Femur (tissue), 1 donor: ENCODE data around the gene SLC30A7.
A peak's percentile ranks its signal among the peaks of the same experiment; 100 is the strongest.

Experiments
- DNase-seq: peaks from one replicate; pipeline ENCODE4 v3.0.0-alpha.2; 2017

The SLC30A7 gene

GRCh38 chr1:100988121-100988520 lies 92.2 kb downstream of the SLC30A7 start:
- no peak for DNase-seq

- DNase-seq, result no peak
Measured at GRCh38 chr1:100989306-100990077, 93.6 kb downstream of the SLC30A7 start.

GRCh38 chr1:100995198-100995988 lies 99.5 kb downstream of the SLC30A7 start:
- no peak for DNase-seq

- DNase-seq, result no peak
Measured at GRCh38 chr1:100998426-100998825, 102.5 kb downstream of the SLC30A7 start.

- DNase-seq, result no peak
Measured at GRCh38 chr1:101000131-101000873, 104.4 kb downstream of the SLC30A7 start.

GRCh38 chr1:101002551-101002950 lies 106.7 kb downstream of the SLC30A7 start:
- DNase-seq, result no peak

GRCh38 chr1:101003012-101003650 lies 107.2 kb downstream of the SLC30A7 start:
- no peak for DNase-seq

GRCh38 chr1:101004061-101004460 lies 108.2 kb downstream of the SLC30A7 start:
- no peak for DNase-seq

- DNase-seq, result no peak
Measured at GRCh38 chr1:101004670-101005069, 108.8 kb downstream of the SLC30A7 start.

GRCh38 chr1:101005183-101005582 lies 109.3 kb downstream of the SLC30A7 start:
- DNase-seq, result no peak

- no peak for DNase-seq
Measured at GRCh38 chr1:101005871-101006270, 110.0 kb downstream of the SLC30A7 start.

GRCh38 chr1:101006553-101006952 lies 110.7 kb downstream of the SLC30A7 start:
- no peak for DNase-seq

- no peak for DNase-seq
Measured at GRCh38 chr1:101008229-101008834, 112.4 kb downstream of the SLC30A7 start.

- DNase-seq, result no peak
Measured at GRCh38 chr1:101013776-101014175, 117.9 kb downstream of the SLC30A7 start.

- DNase-seq, result no peak
Measured at GRCh38 chr1:101017448-101017847, 121.6 kb downstream of the SLC30A7 start.

- no peak for DNase-seq
Measured at GRCh38 chr1:101022294-101022693, 126.4 kb downstream of the SLC30A7 start.

- no peak for DNase-seq
Measured at GRCh38 chr1:101025283-101025656, 129.4 kb downstream of the SLC30A7 start.

- DNase-seq, result peak; percentile 93
Measured at GRCh38 chr1:101025657-101026429, 130.0 kb downstream of the SLC30A7 start, which contains the start of gene DPH5. Gene DPH5 (minus strand): TSS chr1:101025784. CDS start chr1:101025443, 341 bp downstream.

- DNase-seq, result no peak
Measured at GRCh38 chr1:101026430-101026788, 130.5 kb downstream of the SLC30A7 start.

GRCh38 chr1:101027194-101027772 lies 131.4 kb downstream of the SLC30A7 start:
- no peak for DNase-seq

- DNase-seq, result no peak
Measured at GRCh38 chr1:101028466-101028865, 132.6 kb downstream of the SLC30A7 start.
